Measurements from ENCODE around the gene VPS13D. TPM values are rescaled to one million over a fixed set of nuclear protein-coding genes. Genes with fewer than 3 reads are reported as not detected.

Gene VPS13D
- total RNA-seq, 1 experiment from 2014 or later = 20.2 TPM

DNA sequence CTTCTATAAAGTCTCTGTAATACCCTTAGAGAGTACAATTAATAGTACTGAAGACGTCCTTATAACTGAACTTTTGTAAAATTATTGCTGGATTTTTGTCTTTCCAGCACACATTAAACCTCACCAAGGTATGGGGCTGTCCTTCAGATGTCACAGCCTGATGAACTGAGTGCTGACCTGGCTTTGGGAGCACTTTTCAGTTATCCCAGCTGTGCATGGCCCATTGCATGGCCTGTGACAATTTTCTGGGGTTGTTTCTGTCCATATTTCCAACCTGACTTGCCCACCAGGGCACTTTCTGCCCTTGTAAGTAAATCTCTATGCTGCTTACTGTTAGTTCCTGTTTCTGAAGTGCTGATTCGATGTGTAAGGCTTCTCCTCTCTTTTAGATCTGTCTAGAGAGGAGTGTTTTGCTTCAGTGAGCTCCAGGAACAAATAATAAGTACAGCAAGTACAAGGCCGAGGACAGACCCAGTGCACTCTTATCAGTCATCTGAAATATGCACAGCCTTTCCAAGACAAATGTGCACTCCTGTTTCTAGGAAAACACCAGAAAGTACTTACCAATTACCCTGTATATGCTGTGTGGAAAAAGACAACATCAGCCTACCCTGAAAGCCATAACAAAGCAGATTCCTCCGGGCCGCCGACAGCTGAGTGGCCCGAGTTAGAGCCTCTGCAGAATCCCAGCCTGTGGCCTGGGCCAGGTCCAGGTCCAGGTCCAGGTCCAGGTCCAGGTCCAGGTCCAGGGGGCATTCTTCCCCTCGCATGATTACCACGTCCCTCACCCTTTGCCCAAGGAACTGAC, 266.5 kb downstream of the VPS13D start:
- no peak overlapping the region for H2BK5ac ChIP-seq (ENCODE audit: insufficient read length, low read length)
- no peaks in the 10 kb centered on the region for H3K79me2 ChIP-seq (ENCODE audit: insufficient read depth, low read length)
- H3K23ac ChIP-seq (ENCODE audit: insufficient read length, low read depth, low read length) = no peak overlapping the region
- no peak overlapping the region for H3K4ac ChIP-seq (ENCODE audit: low read depth, low read length)
- no peak overlapping the region for H3K18ac ChIP-seq (ENCODE audit: insufficient read length, low read depth, low read length)
- Mint-ChIP-seq H3K27ac (no peak overlapping the region), H3K27me3 (ENCODE audit: low read depth) (no peaks in the 10 kb centered on the region; the same call in 1 of the 2 replicates), H3K9me3 (peaks cover 5 to 6% of the 10 kb centered on the region in 2 experiments; a peak in 4 of 5 replicates), H3K36me3 (ENCODE audit: insufficient read depth in 1 of 3, low read depth in 3 of 3) (peaks cover 5 to 12% (median 9%) of the 10 kb centered on the region in 3 experiments), H3K4me1 (peaks cover 7% of the 10 kb centered on the region in 2 experiments), H3K4me3 (no peak overlapping the region)
- no peak overlapping the region for H3K9ac ChIP-seq (ENCODE audit: extremely low read depth, insufficient read length, low read length)
- no peaks in the 10 kb centered on the region for H3K27me3 ChIP-seq (ENCODE audit: insufficient read depth, low read length)
- H2BK120ac ChIP-seq (ENCODE audit: low read depth, low read length, poor library complexity, severe bottlenecking) = no peak overlapping the region
- peaks cover 8% of the 10 kb centered on the region for H3K9me3 ChIP-seq (ENCODE audit: control insufficient read depth, low read depth, low read length)
- no peaks in the 10 kb centered on the region for H3K79me1 ChIP-seq (ENCODE audit: insufficient read depth, low read depth, low read length, poor library complexity, severe bottlenecking)
- no peak overlapping the region for H4K91ac ChIP-seq (ENCODE audit: insufficient read length, low read depth, low read length)
- H3K56ac ChIP-seq (ENCODE audit: insufficient read length, low read depth, low read length) = no peak overlapping the region
- no peak overlapping the region for H2BK15ac ChIP-seq (ENCODE audit: low read depth, low read length)
- no peaks in the 10 kb centered on the region for H3K23me2 ChIP-seq (ENCODE audit: insufficient read length, low read depth, low read length, poor library complexity, severe bottlenecking)
- no CpG with 5 or more reads among the region's 9 CpGs for WGBS (ENCODE audit: extremely low coverage, insufficient read length, low lambda C conversion rate)
- no peak overlapping the region for H2BK20ac ChIP-seq (ENCODE audit: low read depth, low read length, poor library complexity, severe bottlenecking)
- H3K27ac ChIP-seq (ENCODE audit: insufficient read length, low read depth, low read length) = no peak overlapping the region
- H4K20me1 ChIP-seq (ENCODE audit: control insufficient read depth, insufficient read depth, insufficient read length) = no peaks in the 10 kb centered on the region
- no peak overlapping the region for H3K4me2 ChIP-seq (ENCODE audit: insufficient read depth, insufficient read length, low read length)
- H2AK5ac ChIP-seq (ENCODE audit: insufficient read length, low read length) = no peak overlapping the region
- no peak for DNase-seq
- no peak overlapping the region for H3K14ac ChIP-seq (ENCODE audit: insufficient read depth, low read length)
- no peak overlapping the region for H3T11ph ChIP-seq (ENCODE audit: low read length)
- no peak overlapping the region for H4K5ac ChIP-seq (ENCODE audit: insufficient read length, low read depth, low read length)
- H4K8ac ChIP-seq (replicated peaks; ENCODE audit: insufficient read length, low read depth, low read length) = no peak overlapping the region
- H2AFZ ChIP-seq (ENCODE audit: low read length) = no peak overlapping the region
- H3K4me1 ChIP-seq (ENCODE audit: insufficient read depth, low read length) = no peaks in the 10 kb centered on the region; the same call in 1 of the 2 replicates
- H2BK12ac ChIP-seq (ENCODE audit: insufficient read length, low read depth, low read length) = no peak overlapping the region
- TF ChIP-seq, protein P1, sequence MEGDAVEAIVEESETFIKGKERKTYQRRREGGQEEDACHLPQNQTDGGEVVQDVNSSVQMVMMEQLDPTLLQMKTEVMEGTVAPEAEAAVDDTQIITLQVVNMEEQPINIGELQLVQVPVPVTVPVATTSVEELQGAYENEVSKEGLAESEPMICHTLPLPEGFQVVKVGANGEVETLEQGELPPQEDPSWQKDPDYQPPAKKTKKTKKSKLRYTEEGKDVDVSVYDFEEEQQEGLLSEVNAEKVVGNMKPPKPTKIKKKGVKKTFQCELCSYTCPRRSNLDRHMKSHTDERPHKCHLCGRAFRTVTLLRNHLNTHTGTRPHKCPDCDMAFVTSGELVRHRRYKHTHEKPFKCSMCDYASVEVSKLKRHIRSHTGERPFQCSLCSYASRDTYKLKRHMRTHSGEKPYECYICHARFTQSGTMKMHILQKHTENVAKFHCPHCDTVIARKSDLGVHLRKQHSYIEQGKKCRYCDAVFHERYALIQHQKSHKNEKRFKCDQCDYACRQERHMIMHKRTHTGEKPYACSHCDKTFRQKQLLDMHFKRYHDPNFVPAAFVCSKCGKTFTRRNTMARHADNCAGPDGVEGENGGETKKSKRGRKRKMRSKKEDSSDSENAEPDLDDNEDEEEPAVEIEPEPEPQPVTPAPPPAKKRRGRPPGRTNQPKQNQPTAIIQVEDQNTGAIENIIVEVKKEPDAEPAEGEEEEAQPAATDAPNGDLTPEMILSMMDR (conservative IDR thresholded peaks at IDR 0.05) = no peak

Measured in H9 (cell line).